ENCODE data around the gene LRPAP1.
"Not testable (repeated sequence)": the region's sequence is repeated elsewhere in the genome, so short reads cannot be mapped to it uniquely, and the experiment has no call there.

DNA sequence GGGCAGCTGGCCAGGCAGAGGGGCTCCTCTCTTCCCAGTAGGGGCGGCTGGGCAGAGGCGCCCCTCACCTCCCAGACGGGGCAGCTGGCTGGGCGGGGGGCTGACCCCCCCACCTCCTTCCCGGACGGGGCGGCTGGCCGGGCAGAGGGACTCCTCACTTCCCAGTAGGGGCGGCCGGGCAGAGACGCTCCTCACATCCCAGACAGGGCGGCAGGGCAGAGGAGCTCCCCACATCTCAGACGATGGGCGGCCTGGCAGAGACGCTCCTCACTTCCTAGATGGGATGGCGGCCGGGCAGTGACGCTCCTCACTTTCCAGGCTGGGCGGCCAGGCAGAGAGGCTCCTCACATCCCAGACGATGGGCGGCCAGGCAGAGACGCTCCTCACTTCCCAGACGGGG is 6.7 kb upstream of the LRPAP1 start:
- TF ChIP-seq, protein P1, sequence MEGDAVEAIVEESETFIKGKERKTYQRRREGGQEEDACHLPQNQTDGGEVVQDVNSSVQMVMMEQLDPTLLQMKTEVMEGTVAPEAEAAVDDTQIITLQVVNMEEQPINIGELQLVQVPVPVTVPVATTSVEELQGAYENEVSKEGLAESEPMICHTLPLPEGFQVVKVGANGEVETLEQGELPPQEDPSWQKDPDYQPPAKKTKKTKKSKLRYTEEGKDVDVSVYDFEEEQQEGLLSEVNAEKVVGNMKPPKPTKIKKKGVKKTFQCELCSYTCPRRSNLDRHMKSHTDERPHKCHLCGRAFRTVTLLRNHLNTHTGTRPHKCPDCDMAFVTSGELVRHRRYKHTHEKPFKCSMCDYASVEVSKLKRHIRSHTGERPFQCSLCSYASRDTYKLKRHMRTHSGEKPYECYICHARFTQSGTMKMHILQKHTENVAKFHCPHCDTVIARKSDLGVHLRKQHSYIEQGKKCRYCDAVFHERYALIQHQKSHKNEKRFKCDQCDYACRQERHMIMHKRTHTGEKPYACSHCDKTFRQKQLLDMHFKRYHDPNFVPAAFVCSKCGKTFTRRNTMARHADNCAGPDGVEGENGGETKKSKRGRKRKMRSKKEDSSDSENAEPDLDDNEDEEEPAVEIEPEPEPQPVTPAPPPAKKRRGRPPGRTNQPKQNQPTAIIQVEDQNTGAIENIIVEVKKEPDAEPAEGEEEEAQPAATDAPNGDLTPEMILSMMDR (IDR thresholded peaks at IDR 0.05): not testable (repeated sequence)
- TF ChIP-seq POLR2A (IDR thresholded peaks at IDR 0.05): not testable (repeated sequence)
